OCI-LY3 (cell line): ENCODE data around the gene MACROD2.

ENCODE experiments used
- EZH2phosphoT487 ChIP-seq: fragments of 200-600 bp; shearing (Covaris generic); IDR thresholded peaks from 2 replicates; pipeline ENCODE4 v1.6.1; 2018; ENCODE audit warnings: antibody characterized with exemption, mixed run types, low read depth
- TF ChIP-seq, protein P1 (sequence below): fragments of 200-600, 300-600 bp; sonication (generic); IDR thresholded peaks from 2 replicates; pipeline ENCODE4 v1.5.1; 2014; ENCODE audit warnings: antibody characterized with exemption, low read length, low read depth

DNA sequence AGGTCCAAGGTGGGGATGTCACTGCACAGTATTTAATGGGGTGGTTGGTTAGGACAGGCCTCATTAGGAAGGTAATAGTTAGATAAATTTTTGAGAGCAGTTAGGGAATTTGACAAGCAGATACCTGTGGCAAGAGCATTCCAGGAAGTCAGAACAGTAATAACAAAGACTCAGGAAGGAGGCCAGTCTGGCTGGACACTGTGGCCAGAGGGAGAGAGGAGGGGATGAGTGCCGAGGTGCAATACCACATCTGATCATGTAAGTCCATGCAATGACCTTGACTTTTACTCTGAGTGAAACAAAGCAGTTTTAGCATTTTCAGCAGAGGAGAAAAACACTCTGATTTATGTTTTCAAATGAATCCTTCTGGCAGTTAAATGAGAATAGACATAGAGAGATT is 1332.8 kb downstream of the MACROD2 start:
- TF ChIP-seq, protein P1, sequence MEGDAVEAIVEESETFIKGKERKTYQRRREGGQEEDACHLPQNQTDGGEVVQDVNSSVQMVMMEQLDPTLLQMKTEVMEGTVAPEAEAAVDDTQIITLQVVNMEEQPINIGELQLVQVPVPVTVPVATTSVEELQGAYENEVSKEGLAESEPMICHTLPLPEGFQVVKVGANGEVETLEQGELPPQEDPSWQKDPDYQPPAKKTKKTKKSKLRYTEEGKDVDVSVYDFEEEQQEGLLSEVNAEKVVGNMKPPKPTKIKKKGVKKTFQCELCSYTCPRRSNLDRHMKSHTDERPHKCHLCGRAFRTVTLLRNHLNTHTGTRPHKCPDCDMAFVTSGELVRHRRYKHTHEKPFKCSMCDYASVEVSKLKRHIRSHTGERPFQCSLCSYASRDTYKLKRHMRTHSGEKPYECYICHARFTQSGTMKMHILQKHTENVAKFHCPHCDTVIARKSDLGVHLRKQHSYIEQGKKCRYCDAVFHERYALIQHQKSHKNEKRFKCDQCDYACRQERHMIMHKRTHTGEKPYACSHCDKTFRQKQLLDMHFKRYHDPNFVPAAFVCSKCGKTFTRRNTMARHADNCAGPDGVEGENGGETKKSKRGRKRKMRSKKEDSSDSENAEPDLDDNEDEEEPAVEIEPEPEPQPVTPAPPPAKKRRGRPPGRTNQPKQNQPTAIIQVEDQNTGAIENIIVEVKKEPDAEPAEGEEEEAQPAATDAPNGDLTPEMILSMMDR: no peak
- no peak for TF ChIP-seq EZH2phosphoT487
